ENCODE data around the gene NLRP11.
"Not testable (repeated sequence)": the region's sequence is repeated elsewhere in the genome, so short reads cannot be mapped to it uniquely, and the experiment has no call there.

The NLRP11 gene

GRCh38 chr19:55777528-55777927, 54.3 kb downstream of the NLRP11 start:
- no peak for DNase-seq

- not testable (repeated sequence) for DNase-seq
Observed at GRCh38 chr19:55769632-55770031, 62.2 kb downstream of the NLRP11 start.

- not testable (repeated sequence) for DNase-seq
Observed at GRCh38 chr19:55768818-55769217, 63.0 kb downstream of the NLRP11 start, which contains the start of gene RFPL4AL1. RFPL4AL1 (plus strand) TSS chr19:55769118; CDS start chr19:55771805, 2,687 bp downstream.

- DNase-seq = no peak
Observed at GRCh38 chr19:55766466-55766865, 65.3 kb downstream of the NLRP11 start.

- not testable (repeated sequence) for DNase-seq
Observed at GRCh38 chr19:55758797-55759196, 73.0 kb downstream of the NLRP11 start, which contains the start of gene RFPL4A. RFPL4A (plus strand) TSS chr19:55759097; CDS start chr19:55761801, 2,704 bp downstream.

GRCh38 chr19:55756808-55757207, 75.0 kb downstream of the NLRP11 start:
- not testable (repeated sequence) for DNase-seq

- DNase-seq = no peak
Observed at GRCh38 chr19:55753401-55753800, 78.4 kb downstream of the NLRP11 start.

GRCh38 chr19:55750715-55751114, 81.1 kb downstream of the NLRP11 start:
- DNase-seq = no peak

GRCh38 chr19:55738302-55738701, 93.5 kb downstream of the NLRP11 start, which contains the start of gene NLRP9:
NLRP9 (minus strand) TSS chr19:55738402; CDS start chr19:55738374, 28 bp downstream.
- no peak for DNase-seq
